T follicular helper cell (primary cell): ENCODE data around the gene LCNL1.
"Not testable (repeated sequence)": the region's sequence is repeated elsewhere in the genome, so short reads cannot be mapped to it uniquely, and the experiment has no call there.

Source experiments
- DNase-seq: peaks from one replicate; pipeline ENCODE4 v3.0.0-alpha.2; 2020; ENCODE audit warnings: low read depth

Gene LCNL1

GRCh38 chr9:137026828-137027227 lies 44.0 kb downstream of the LCNL1 start:
- DNase-seq, result no peak

GRCh38 chr9:137027369-137028262 lies 44.8 kb downstream of the LCNL1 start, which contains the start of gene ABCA2:
Gene ABCA2 (minus strand): TSS chr9:137028237. CDS start chr9:137028140, 97 bp downstream.
- DNase-seq, result no peak

- DNase-seq, result peak; percentile 50
Measured at GRCh38 chr9:137028263-137029057, 45.7 kb downstream of the LCNL1 start.

GRCh38 chr9:137029058-137029936 lies 46.5 kb downstream of the LCNL1 start:
- DNase-seq, result peak; percentile 56

- no peak for DNase-seq
Measured at GRCh38 chr9:137030006-137030405, 47.2 kb downstream of the LCNL1 start.

GRCh38 chr9:137030538-137031527 lies 48.0 kb downstream of the LCNL1 start:
- DNase-seq, result no peak

- no peak for DNase-seq
Measured at GRCh38 chr9:137031904-137032640, 49.3 kb downstream of the LCNL1 start, which contains the start of gene FUT7. Gene FUT7 (minus strand): TSS chr9:137032088. CDS start chr9:137031991, 97 bp downstream.

GRCh38 chr9:137032858-137033257 lies 50.1 kb downstream of the LCNL1 start:
- DNase-seq, result no peak

GRCh38 chr9:137033481-137033880 lies 50.7 kb downstream of the LCNL1 start:
- DNase-seq, result not testable (repeated sequence)

GRCh38 chr9:137034039-137034708 lies 51.4 kb downstream of the LCNL1 start:
- no peak for DNase-seq

GRCh38 chr9:137034709-137035506 lies 52.1 kb downstream of the LCNL1 start:
- peak; percentile 78 for DNase-seq
